Uterus (tissue), 4 donors: ENCODE results near the gene SPC25. TPM values are rescaled to one million over a fixed set of nuclear protein-coding genes. Genes with fewer than 3 reads are reported as not detected.
"Not testable (repeated sequence)": the region's sequence is repeated elsewhere in the genome, so short reads cannot be mapped to it uniquely, and the experiment has no call there.

Experiments
- DNase-seq, 2 donors: peaks; one replicate each; pipeline ENCODE4 v3.0.0-alpha.2; 2019 to 2020
- H3K27ac ChIP-seq, 2 donors: fragments of 200-600 bp; sonication (generic); 1 replicate in 1 of 2; 2 replicates in 1 of 2; pipeline ENCODE4 v1.5.1; 2016 to 2018
- H3K27me3 ChIP-seq, 2 donors: fragments of 200-600 bp; sonication (generic); one replicate each; pipeline ENCODE4 v1.5.1; 2018 to 2019; ENCODE audit warnings: control low read depth in 1 of 2
- H3K36me3 ChIP-seq, 2 donors: fragments of 200-600 bp; sonication (generic); one replicate each; pipeline ENCODE4 v1.5.1; 2019; ENCODE audit warnings: control low read depth in 1 of 2
- H3K4me1 ChIP-seq, 2 donors: fragments of 200-600 bp; sonication (generic); one replicate each; pipeline ENCODE4 v1.5.1; 2018 to 2019; ENCODE audit warnings: control low read depth in 1 of 2
- H3K4me3 ChIP-seq, 2 donors: fragments of 200-600 bp; sonication (generic); 1 replicate in 1 of 2; 2 replicates in 1 of 2; pipeline ENCODE4 v1.5.1; 2018 to 2019; ENCODE audit warnings: mild to moderate bottlenecking in 1 of 2
- H3K9me3 ChIP-seq, 2 donors: fragments of 200-600 bp; sonication (generic); one replicate each; pipeline ENCODE4 v1.5.1; 2019; ENCODE audit warnings: control low read depth in 1 of 2
- POLR2A ChIP-seq, 2 donors: fragments of 450-650 bp; IDR thresholded peaks; one replicate each; pipeline ENCODE4 v1.6.1; 2016; ENCODE audit warnings: antibody characterized with exemption in 2 of 2, mild to moderate bottlenecking in 1 of 2, moderate library complexity in 1 of 2
- intact Hi-C: fragments of 100-400 bp; cut with DNase I; formaldehyde crosslinking; loops from one replicate; pipeline ENCODE4 v1.15.1; 2023; ENCODE audit warnings: low total_unique reads
- total RNA-seq, 4 donors: library from RNA; depleted of rRNA in 3 of 4; stranded (reverse); fragments of >200 nt in 3 of 4; gene quantifications; one replicate each; pipeline versions ENCODE4 v1.1.0 to v1.2.4, GENCODE V29; 2014 to 2023
- TF ChIP-seq, protein P1 (sequence below), 4 experiments: fragments of 200-600 bp in 2 of 4; fragments of 450-650 bp in 2 of 4; sonication (generic) in 2 of 4; IDR thresholded peaks; one replicate each; pipeline ENCODE4 v1.5.1; 2016 to 2019; ENCODE audit warnings: antibody characterized with exemption in 4 of 4, mild to moderate bottlenecking in 2 of 4, moderate library complexity in 1 of 4
- donor health status: DM: yes; HTN: yes; CAD: no.

SPC25 gene
- total RNA-seq, 4 donors from 2014 or later, result 0.43 to 9.5 TPM; not detected in 2

DNA sequence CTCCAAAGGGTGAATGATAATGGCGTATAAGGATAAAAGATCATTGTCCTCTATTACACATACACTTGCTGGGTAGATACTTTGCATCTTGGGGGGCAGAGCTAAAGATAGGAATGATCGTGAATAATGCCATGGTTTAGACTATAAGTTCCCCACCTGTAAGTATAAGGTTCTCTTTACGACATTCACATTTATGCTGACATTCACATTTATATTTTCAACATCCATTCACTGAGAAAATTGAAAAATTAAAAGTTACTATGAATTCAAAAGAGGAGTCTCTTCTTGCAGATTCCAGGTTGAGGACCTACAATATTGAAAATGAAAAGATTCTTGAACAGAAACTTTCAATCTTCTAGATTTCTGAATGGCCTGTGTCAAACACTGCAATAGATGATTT is 2.1 kb upstream of the SPC25 start:
- H3K4me3 ChIP-seq, result no peak overlapping the region
- H3K27me3 ChIP-seq, result no peaks in the 10 kb centered on the region
- intact Hi-C loops, result no loop called here
- DNase-seq, result no peak
- no peaks in the 10 kb centered on the region for H3K9me3 ChIP-seq
- TF ChIP-seq, protein P1, sequence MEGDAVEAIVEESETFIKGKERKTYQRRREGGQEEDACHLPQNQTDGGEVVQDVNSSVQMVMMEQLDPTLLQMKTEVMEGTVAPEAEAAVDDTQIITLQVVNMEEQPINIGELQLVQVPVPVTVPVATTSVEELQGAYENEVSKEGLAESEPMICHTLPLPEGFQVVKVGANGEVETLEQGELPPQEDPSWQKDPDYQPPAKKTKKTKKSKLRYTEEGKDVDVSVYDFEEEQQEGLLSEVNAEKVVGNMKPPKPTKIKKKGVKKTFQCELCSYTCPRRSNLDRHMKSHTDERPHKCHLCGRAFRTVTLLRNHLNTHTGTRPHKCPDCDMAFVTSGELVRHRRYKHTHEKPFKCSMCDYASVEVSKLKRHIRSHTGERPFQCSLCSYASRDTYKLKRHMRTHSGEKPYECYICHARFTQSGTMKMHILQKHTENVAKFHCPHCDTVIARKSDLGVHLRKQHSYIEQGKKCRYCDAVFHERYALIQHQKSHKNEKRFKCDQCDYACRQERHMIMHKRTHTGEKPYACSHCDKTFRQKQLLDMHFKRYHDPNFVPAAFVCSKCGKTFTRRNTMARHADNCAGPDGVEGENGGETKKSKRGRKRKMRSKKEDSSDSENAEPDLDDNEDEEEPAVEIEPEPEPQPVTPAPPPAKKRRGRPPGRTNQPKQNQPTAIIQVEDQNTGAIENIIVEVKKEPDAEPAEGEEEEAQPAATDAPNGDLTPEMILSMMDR (IDR thresholded peaks at IDR 0.05), result no peak
- TF ChIP-seq POLR2A (IDR thresholded peaks at IDR 0.05), result no peak
- no peak overlapping the region for H3K27ac ChIP-seq
- no peaks in the 10 kb centered on the region for H3K36me3 ChIP-seq
- H3K4me1 ChIP-seq, result no peaks in the 10 kb centered on the region

DNA sequence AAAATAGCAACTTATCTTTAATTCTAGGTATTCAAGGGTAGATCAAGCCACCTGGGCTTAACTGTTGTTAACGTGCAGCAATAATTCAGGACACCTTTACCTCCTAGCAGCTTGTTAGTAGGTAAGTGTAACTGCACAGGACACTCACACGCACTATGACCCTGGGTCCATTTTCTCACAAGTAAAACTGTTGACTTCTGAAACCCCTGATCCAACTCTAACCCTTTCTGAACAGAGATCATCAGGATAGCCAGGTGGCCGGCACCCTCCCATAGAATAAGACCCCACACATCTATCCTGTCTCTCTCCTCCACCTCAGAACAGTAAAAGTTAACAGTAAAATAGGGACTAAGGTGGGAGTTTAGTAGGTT is 610 bp downstream of the SPC25 start:
- Histone ChIP-seq H3K9me3 (no peaks in the 10 kb centered on the region), H3K36me3 (no peaks in the 10 kb centered on the region), H3K27me3 (no peaks in the 10 kb centered on the region), H3K27ac (no peak overlapping the region), H3K4me1 (no peaks in the 10 kb centered on the region), H3K4me3 (no peak overlapping the region)
- intact Hi-C loops, result no loop called here
- TF ChIP-seq POLR2A (IDR thresholded peaks at IDR 0.05), result no peak
- TF ChIP-seq, protein P1 (IDR thresholded peaks at IDR 0.05), result no peak
- no peak for DNase-seq

DNA sequence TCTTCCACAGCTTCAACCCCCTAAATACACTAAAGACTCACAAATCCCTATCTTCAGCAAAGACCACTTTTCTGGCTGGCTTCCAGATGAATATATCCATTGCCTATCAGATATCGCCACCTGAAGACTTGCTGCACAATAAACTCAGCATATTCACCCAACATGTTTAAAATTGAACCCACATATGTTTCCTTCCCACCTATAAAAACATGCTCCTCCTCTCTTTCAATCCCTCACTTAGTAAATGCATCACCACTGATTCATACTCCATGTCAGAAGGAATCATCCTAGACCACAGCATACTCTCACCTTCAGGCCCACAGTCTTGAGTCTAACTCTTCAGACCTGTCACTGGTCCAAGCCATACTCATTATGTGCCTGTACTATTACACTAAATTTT is 5.3 kb downstream of the SPC25 start:
- DNase-seq, result no peak

DNA sequence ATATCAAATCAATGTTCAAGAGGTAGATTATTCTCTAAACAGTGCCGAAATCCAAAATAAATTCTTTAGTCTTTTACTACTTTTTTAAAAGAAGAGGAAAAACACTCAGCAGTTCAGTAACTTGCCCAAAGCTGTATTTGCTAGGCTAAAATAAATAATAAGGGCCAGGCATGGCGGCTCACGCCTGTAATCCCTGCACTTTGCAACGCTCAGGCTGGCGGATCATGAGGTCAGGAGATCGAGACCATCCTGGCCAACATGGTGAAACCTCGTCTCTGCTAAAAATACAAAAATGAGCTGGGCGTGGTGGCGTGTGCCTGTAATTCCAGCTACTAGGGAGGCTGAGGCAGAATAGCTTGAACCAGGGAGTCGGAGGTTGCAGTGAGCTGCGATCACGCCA is 8.1 kb downstream of the SPC25 start:
- H3K36me3 ChIP-seq, H3K27me3 ChIP-seq, H3K9me3 ChIP-seq, intact Hi-C loops, H3K4me3 ChIP-seq, H3K27ac ChIP-seq, H3K4me1 ChIP-seq, DNase-seq: not testable (repeated sequence)

More for the DNA sequence above, 5.3 kb downstream of the SPC25 start:
- no peaks in the 10 kb centered on the region for H3K4me1 ChIP-seq
- H3K27me3 ChIP-seq, result no peaks in the 10 kb centered on the region
- H3K27ac ChIP-seq, result no peak overlapping the region
- H3K36me3 ChIP-seq, result no peaks in the 10 kb centered on the region
- no peak overlapping the region for H3K4me3 ChIP-seq
- no peak for TF ChIP-seq POLR2A (IDR thresholded peaks at IDR 0.05)
- TF ChIP-seq, protein P1 (IDR thresholded peaks at IDR 0.05), result no peak
- H3K9me3 ChIP-seq, result no peaks in the 10 kb centered on the region
- intact Hi-C loops, result no loop called here

DNA sequence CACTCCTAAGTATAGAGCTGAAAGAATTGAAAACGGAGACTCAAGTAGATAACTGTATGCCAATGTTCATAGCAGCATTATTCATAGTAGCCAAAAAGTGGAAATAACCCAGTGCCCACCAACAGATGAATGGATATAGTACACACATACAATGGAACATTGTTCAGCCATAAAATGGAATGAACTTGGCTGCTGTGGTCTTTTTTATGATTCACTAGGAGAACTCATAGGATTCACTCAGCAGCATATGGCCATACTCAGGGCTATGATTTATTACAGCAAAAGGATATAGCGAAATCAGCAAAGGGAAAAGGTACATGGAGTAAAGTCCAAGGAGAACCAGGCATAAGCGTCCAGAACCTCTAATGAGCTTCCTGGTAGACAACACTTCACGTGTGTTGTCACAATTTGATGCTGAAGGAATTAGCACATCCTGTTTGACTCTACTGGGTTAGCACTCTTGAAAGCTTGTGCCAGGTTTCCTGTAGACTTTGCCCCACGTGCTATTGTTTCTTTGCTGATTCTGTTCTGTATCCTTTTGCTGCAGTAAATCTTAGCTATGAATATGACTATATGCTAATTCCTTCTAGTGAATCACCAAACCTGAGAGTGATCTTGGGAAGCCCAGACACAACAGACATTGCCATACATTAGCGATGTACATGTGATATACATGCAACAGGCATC is 15.7 kb downstream of the SPC25 start:
- intact Hi-C loops, result no loop called here

DNA sequence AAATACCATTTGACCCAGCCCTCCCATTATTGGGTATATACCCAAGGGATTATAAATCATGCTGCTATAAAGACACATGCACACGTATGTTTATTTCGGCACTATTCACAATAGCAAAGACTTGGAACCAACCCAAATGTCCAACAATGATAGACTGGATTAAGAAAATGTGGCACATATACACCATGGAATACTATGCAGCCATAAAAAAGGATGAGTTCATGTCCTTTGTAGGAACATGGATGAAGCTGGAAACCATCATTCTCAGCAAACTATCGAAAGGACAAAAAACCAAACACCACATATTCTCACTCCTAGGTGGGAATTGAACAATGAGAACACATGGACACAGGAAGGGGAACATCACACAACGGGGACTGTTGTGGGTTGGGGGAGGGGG is 19.4 kb downstream of the SPC25 start:
- H3K36me3 ChIP-seq, H3K27ac ChIP-seq, H3K9me3 ChIP-seq, H3K27me3 ChIP-seq, DNase-seq, intact Hi-C loops, H3K4me1 ChIP-seq, H3K4me3 ChIP-seq: not testable (repeated sequence)

More for the DNA sequence above, 15.7 kb downstream of the SPC25 start:
- TF ChIP-seq, protein P1 (IDR thresholded peaks at IDR 0.05), result no peak
- TF ChIP-seq POLR2A (IDR thresholded peaks at IDR 0.05), result no peak
- Histone ChIP-seq H3K9me3 (no peaks in the 10 kb centered on the region), H3K27ac (no peak overlapping the region), H3K4me3 (no peak overlapping the region), H3K27me3 (no peaks in the 10 kb centered on the region), H3K36me3 (no peaks in the 10 kb centered on the region), H3K4me1 (no peaks in the 10 kb centered on the region)
- DNase-seq, result no peak

DNA sequence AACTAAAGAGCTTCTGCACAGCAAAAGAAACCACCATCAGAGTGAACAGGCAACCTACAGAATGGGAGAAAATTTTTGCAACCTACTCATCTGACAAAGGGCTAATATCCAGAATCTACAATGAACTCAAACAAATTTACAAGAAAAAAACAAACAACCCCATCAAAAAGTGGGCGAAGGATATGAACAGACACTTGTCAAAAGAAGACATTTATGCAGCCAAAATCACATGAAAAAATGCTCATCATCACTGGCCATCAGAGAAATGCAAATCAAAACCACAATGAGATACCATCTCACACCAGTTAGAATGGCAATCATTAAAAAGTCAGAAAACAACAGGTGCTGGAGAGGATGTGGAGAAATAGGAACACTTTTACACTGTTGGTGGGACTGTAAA is 19.9 kb downstream of the SPC25 start:
- intact Hi-C loops, H3K9me3 ChIP-seq, H3K27ac ChIP-seq, H3K27me3 ChIP-seq, H3K4me3 ChIP-seq, H3K36me3 ChIP-seq, H3K4me1 ChIP-seq, DNase-seq: not testable (repeated sequence)

DNA sequence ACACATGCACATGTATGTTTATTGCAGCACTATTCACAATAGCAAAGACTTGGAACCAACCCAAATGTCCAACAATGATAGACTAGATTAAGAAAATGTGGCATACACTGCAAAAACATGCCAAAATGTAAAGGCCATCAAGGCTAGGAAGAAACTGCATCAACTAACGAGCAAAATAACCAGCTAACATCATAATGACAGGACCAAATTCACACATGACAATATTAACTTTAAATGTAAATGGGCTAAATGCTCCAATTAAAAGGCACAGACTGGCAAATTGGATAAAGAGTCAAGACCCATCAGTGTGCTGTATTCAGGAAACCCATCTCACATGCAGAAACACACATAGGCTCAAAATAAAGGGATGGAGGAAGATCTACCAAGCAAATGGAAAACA is 23.1 kb downstream of the SPC25 start:
- DNase-seq, intact Hi-C loops, H3K4me3 ChIP-seq, H3K36me3 ChIP-seq, H3K9me3 ChIP-seq, H3K4me1 ChIP-seq, H3K27ac ChIP-seq, H3K27me3 ChIP-seq: not testable (repeated sequence)
